OCI-LY1 (cell line): ENCODE results near the gene CHST12.

Source experiments
- EZH2 ChIP-seq: fragments of 200-600 bp; sonication (generic), shearing (Covaris generic); IDR thresholded peaks from 2 replicates; pipeline ENCODE4 v1.8.0; 2017; ENCODE audit warnings: borderline replicate concordance, mixed run types, mild to moderate bottlenecking, antibody characterized with exemption, low read length, moderate library complexity, mixed read lengths
- TF ChIP-seq, protein P1 (sequence below): fragments of 200-600 bp; sonication (generic), shearing (Covaris generic); IDR thresholded peaks from 2 replicates; pipeline ENCODE4 v1.5.1; 2017; ENCODE audit warnings: mild to moderate bottlenecking, antibody characterized with exemption, low read length, moderate library complexity, mixed read lengths

DNA sequence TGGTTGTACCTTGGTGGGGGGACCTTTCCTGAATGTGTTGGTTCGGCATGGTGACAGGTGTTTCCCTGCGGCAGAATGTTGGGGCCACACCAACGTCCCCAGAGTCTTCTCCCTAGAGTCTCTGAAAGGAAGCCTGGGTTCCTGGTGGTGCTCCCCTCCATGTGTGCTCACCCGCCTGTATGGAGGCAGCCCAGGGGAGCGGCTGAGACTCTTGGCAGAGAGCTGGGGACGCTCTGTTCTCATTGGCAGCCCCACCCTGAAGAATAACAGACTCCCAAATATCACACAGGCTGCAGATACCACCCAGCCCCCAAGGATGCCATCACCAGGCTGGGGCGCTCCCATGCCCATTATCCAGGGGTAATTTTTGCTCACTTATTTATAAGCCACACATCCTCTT is 34.8 kb downstream of the CHST12 start:
- TF ChIP-seq, protein P1, sequence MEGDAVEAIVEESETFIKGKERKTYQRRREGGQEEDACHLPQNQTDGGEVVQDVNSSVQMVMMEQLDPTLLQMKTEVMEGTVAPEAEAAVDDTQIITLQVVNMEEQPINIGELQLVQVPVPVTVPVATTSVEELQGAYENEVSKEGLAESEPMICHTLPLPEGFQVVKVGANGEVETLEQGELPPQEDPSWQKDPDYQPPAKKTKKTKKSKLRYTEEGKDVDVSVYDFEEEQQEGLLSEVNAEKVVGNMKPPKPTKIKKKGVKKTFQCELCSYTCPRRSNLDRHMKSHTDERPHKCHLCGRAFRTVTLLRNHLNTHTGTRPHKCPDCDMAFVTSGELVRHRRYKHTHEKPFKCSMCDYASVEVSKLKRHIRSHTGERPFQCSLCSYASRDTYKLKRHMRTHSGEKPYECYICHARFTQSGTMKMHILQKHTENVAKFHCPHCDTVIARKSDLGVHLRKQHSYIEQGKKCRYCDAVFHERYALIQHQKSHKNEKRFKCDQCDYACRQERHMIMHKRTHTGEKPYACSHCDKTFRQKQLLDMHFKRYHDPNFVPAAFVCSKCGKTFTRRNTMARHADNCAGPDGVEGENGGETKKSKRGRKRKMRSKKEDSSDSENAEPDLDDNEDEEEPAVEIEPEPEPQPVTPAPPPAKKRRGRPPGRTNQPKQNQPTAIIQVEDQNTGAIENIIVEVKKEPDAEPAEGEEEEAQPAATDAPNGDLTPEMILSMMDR, result no peak
- TF ChIP-seq EZH2, result no peak
